H1 (cell line): ENCODE measurements around the gene GRIK4. TPM values are rescaled to one million over a fixed set of nuclear protein-coding genes. Genes with fewer than 3 reads are reported as not detected.

ENCODE experiments used
- CTCF ChIA-PET: fragments of 300-600 bp; sonication (Branson Sonifier 250); formaldehyde crosslinking; loops from one replicate; lab custom pipeline; 2021; ENCODE audit not compliant: partially characterized antibody; lab: Charles Lee
- POLR2A ChIA-PET: fragments of 300-600 bp; sonication (Branson Sonifier 250); formaldehyde crosslinking; loops from one replicate; lab custom pipeline; 2021; ENCODE audit warnings: inconsistent platforms; ENCODE audit not compliant: partially characterized antibody; lab: Charles Lee
- DNase-seq, 2 experiments: peaks; one replicate each; pipeline versions ENCODE4 v3.0.0 to v3.0.0-alpha.2; 2010 to 2022; ENCODE audit warnings: low spot score in 2 of 2, low read depth in 1 of 2, mixed read lengths in 1 of 2
- FAIRE-seq: peaks from 2 replicates; lab custom pipeline; 2011; peaks lifted over from hg19 to GRCh38; lab: Jason Lieb, UNC
- H2AFZ ChIP-seq: 2 replicates; pipeline ENCODE4 v1.8.1; 2012; ENCODE audit warnings: low read length, inconsistent platforms
- H2AK5ac ChIP-seq: 2 replicates; pipeline ENCODE4 v1.6.1; 2013; ENCODE audit warnings: low read depth, low read length
- H2BK120ac ChIP-seq: replicated peaks from 2 replicates; pipeline ENCODE3; 2013; ENCODE audit warnings: low read depth, low read length, inconsistent platforms
- H2BK12ac ChIP-seq: 2 replicates; pipeline ENCODE4 v1.6.1; 2013; ENCODE audit warnings: low read depth, low read length
- H2BK15ac ChIP-seq: 2 replicates; pipeline ENCODE4 v1.6.1; 2013; ENCODE audit warnings: low read length
- H2BK20ac ChIP-seq: 2 replicates; pipeline ENCODE4 v1.6.1; 2013; ENCODE audit warnings: low read length
- H2BK5ac ChIP-seq: 2 replicates; pipeline ENCODE4 v1.6.1; 2013; ENCODE audit warnings: low read depth, low read length
- H3K14ac ChIP-seq: 2 replicates; pipeline ENCODE4 v1.6.1; 2013; ENCODE audit warnings: inconsistent platforms; ENCODE audit not compliant: insufficient read length
- H3K18ac ChIP-seq: 2 replicates; pipeline ENCODE4 v1.6.1; 2013; ENCODE audit warnings: low read length; ENCODE audit errors: extremely low read depth
- H3K23ac ChIP-seq: 2 replicates; pipeline ENCODE4 v1.6.1; 2013; ENCODE audit warnings: inconsistent platforms; ENCODE audit not compliant: insufficient read length
- H3K23me2 ChIP-seq: 2 replicates; pipeline ENCODE4 v1.6.1; 2013; ENCODE audit warnings: low read depth, low read length
- H3K27ac ChIP-seq: 2 replicates; pipeline ENCODE4 v1.6.1; 2011; ENCODE audit warnings: low read depth, low read length, inconsistent platforms
- H3K27me3 ChIP-seq, 4 experiments: replicated peaks in 1 of 4; 1 replicate in 1 of 4; 2 replicates in 3 of 4; pipeline versions ENCODE4 v1.6.1 to v1.8.1; 2011 to 2013; ENCODE audit warnings: low read length in 3 of 4, mild to moderate bottlenecking in 3 of 4, inconsistent platforms in 2 of 4, mixed read lengths in 2 of 4, moderate library complexity in 1 of 4; ENCODE audit not compliant: control insufficient read depth in 3 of 4, insufficient read depth in 3 of 4; ENCODE audit errors: extremely low read depth in 1 of 4
- H3K36me3 ChIP-seq, 4 experiments: 2 replicates each; pipeline versions ENCODE4 v1.6.1 to v1.8.1; 2011 to 2013; ENCODE audit warnings: mild to moderate bottlenecking in 4 of 4, low read length in 3 of 4, moderate library complexity in 2 of 4, control low read depth in 1 of 4, inconsistent platforms in 1 of 4; ENCODE audit not compliant: insufficient read depth in 4 of 4, control insufficient read depth in 2 of 4
- H3K4ac ChIP-seq: replicated peaks from 2 replicates; pipeline ENCODE3; 2013; ENCODE audit warnings: low read length, low read depth, mixed read lengths, inconsistent platforms; ENCODE audit not compliant: insufficient read length
- H3K4me1 ChIP-seq, 4 experiments: replicated peaks in 1 of 4; 1 replicate in 1 of 4; 2 replicates in 3 of 4; pipeline versions ENCODE4 v1.6.1 to v1.8.1; 2011 to 2013; ENCODE audit warnings: low read length in 3 of 4, inconsistent platforms in 2 of 4, mixed read lengths in 1 of 4; ENCODE audit not compliant: insufficient read depth in 4 of 4, control insufficient read depth in 3 of 4
- H3K4me2 ChIP-seq, 2 experiments: 2 replicates each; pipeline versions ENCODE4 v1.6.1 to v1.8.1; 2011 to 2013; ENCODE audit warnings: low read depth in 2 of 2, low read length in 2 of 2, control low read depth in 1 of 2, inconsistent platforms in 1 of 2, mild to moderate bottlenecking in 1 of 2; ENCODE audit not compliant: insufficient read depth in 1 of 2
- H3K4me3 ChIP-seq, 4 experiments: fragments of 200-600, 300-600 bp in 1 of 4; sonication (generic), shearing (Covaris generic), sonication (Bioruptor Twin) in 1 of 4; 2 replicates each; pipeline versions ENCODE4 v1.5.1 to v1.8.1; 2011 to 2016; ENCODE audit warnings: low read length in 4 of 4, low read depth in 3 of 4, control low read depth in 2 of 4, inconsistent platforms in 2 of 4, mild to moderate bottlenecking in 2 of 4, mixed read lengths in 1 of 4, moderate library complexity in 1 of 4; ENCODE audit not compliant: insufficient read depth in 2 of 4; ENCODE audit errors: extremely low read depth in 1 of 4
- H3K56ac ChIP-seq: replicated peaks from 2 replicates; pipeline ENCODE3; 2013; ENCODE audit warnings: low read depth, mild to moderate bottlenecking, mixed read lengths, low read length, inconsistent platforms; ENCODE audit not compliant: insufficient read length
- H3K79me1 ChIP-seq: 2 replicates; pipeline ENCODE4 v1.6.1; 2013; ENCODE audit warnings: low read depth, low read length, control low read depth
- H3K79me2 ChIP-seq, 2 experiments: 2 replicates each; pipeline versions ENCODE4 v1.6.1 to v1.8.1; 2012 to 2013; ENCODE audit warnings: low read length in 2 of 2, mild to moderate bottlenecking in 2 of 2, inconsistent platforms in 1 of 2; ENCODE audit not compliant: insufficient read depth in 2 of 2, control insufficient read depth in 1 of 2
- H3K9ac ChIP-seq, 4 experiments: replicated peaks in 1 of 4; 1 replicate in 1 of 4; 2 replicates in 3 of 4; pipeline versions ENCODE4 v1.6.1 to v1.8.1; 2011 to 2013; ENCODE audit warnings: low read depth in 3 of 4, low read length in 3 of 4, control low read depth in 2 of 4, mild to moderate bottlenecking in 2 of 4, moderate library complexity in 2 of 4, inconsistent platforms in 1 of 4; ENCODE audit errors: extremely low read depth in 1 of 4
- H3K9me3 ChIP-seq, 2 experiments: 2 replicates each; pipeline versions ENCODE4 v1.6.1 to v1.8.1; 2012 to 2013; ENCODE audit warnings: mild to moderate bottlenecking in 2 of 2, moderate library complexity in 2 of 2, control low read depth in 1 of 2, inconsistent platforms in 1 of 2, low read depth in 1 of 2, low read length in 1 of 2, mixed read lengths in 1 of 2; ENCODE audit not compliant: insufficient read depth in 2 of 2
- H4K20me1 ChIP-seq, 2 experiments: replicated peaks in 1 of 2; 2 replicates each; pipeline versions ENCODE3 to v1.8.1; 2011 to 2013; ENCODE audit warnings: inconsistent platforms in 2 of 2, low read length in 2 of 2, mild to moderate bottlenecking in 1 of 2; ENCODE audit not compliant: insufficient read depth in 2 of 2, control insufficient read depth in 1 of 2
- H4K5ac ChIP-seq: 2 replicates; pipeline ENCODE4 v1.6.1; 2013; ENCODE audit warnings: low read length, low read depth, mixed read lengths, inconsistent platforms; ENCODE audit not compliant: insufficient read length
- H4K8ac ChIP-seq: 2 replicates; pipeline ENCODE4 v1.8.0; 2013; ENCODE audit warnings: mild to moderate bottlenecking, moderate library complexity, low read length, inconsistent platforms; ENCODE audit not compliant: insufficient read depth; ENCODE audit errors: extremely low read depth
- H4K91ac ChIP-seq: replicated peaks from 2 replicates; pipeline ENCODE3; 2013; ENCODE audit warnings: low read length, mixed read lengths, inconsistent platforms; ENCODE audit not compliant: insufficient read length
- BACH1 ChIP-seq: IDR thresholded peaks from 2 replicates; pipeline ENCODE4 v1.6.1; 2012; ENCODE audit warnings: low read length, improper control_type of control experiment
- RNF2 ChIP-seq: fragments of 200-900, 300-1000 bp; sonication (generic); IDR thresholded peaks from 2 replicates; pipeline ENCODE4 v1.7.1; 2016; ENCODE audit warnings: borderline replicate concordance, low read depth, mild to moderate bottlenecking, antibody characterized with exemption, low read length; ENCODE audit not compliant: poor library complexity, severe bottlenecking; ENCODE audit errors: missing control alignments
- SUZ12 ChIP-seq: fragments of 200-600 bp; sonication (generic); IDR thresholded peaks from 2 replicates; pipeline ENCODE4 v1.6.1; 2012; ENCODE audit warnings: mild to moderate bottlenecking, inconsistent platforms, low read length, moderate library complexity, mixed read lengths
- TCF12 ChIP-seq: IDR thresholded peaks from 2 replicates; pipeline ENCODE4 v1.6.1; 2011; ENCODE audit warnings: low read depth, mild to moderate bottlenecking, low read length
- WGBS, 2 experiments: shearing (Covaris generic) in 1 of 2; methylation state at CpG; one replicate each; pipeline versions ENCODE4 v1.1.6 to v1.1.7; 2013 to 2015; ENCODE audit warnings: low lambda C conversion rate in 2 of 2, mixed read lengths in 2 of 2, inconsistent platforms in 1 of 2, low coverage in 1 of 2, missing lambda C conversion rate in 1 of 2; ENCODE audit not compliant: insufficient replicate concordance in 2 of 2, insufficient coverage in 1 of 2, insufficient read length in 1 of 2; ENCODE audit errors: extremely low coverage in 1 of 2, missing lambda C conversion rate in 1 of 2; 5-methylcytosine and 5-hydroxymethylcytosine counted together
- polyA plus RNA-seq, 7 experiments: library from polyadenylated mRNA; depleted of rRNA in 3 of 7; stranded (reverse) in 5 of 7; unstranded in 2 of 7; fragments of >200 nt in 5 of 7; fragments of 200-250 nt in 2 of 7; gene quantifications; 1 replicate in 5 of 7; 2 replicates in 1 of 7; 4 replicates in 1 of 7; pipeline versions ENCODE4 v1.2.1 to v1.2.3, GENCODE V29; 2011 to 2013; ENCODE audit warnings: missing spikeins in 2 of 7, mixed read lengths in 2 of 7
- total RNA-seq: library from RNA; stranded (reverse); fragmentation: NEBNext Ultra II Directional; extraction: Animal tissue kit (Norgen Biotek cat#: 25700); gene quantifications from 2 replicates; pipeline ENCODE4 v1.2.1, GENCODE V29; 2021
- TF ChIP-seq, protein P1 (sequence below): IDR thresholded peaks from 2 replicates; pipeline ENCODE4 v1.6.1; 2012; ENCODE audit warnings: low read length, inconsistent platforms

Gene GRIK4
- total and polyA plus RNA-seq, 2 of the 8 experiments (the other 6 are each of a cell fraction or from before 2014, with no cell fraction given): 1.2 to 2.9 TPM

DNA sequence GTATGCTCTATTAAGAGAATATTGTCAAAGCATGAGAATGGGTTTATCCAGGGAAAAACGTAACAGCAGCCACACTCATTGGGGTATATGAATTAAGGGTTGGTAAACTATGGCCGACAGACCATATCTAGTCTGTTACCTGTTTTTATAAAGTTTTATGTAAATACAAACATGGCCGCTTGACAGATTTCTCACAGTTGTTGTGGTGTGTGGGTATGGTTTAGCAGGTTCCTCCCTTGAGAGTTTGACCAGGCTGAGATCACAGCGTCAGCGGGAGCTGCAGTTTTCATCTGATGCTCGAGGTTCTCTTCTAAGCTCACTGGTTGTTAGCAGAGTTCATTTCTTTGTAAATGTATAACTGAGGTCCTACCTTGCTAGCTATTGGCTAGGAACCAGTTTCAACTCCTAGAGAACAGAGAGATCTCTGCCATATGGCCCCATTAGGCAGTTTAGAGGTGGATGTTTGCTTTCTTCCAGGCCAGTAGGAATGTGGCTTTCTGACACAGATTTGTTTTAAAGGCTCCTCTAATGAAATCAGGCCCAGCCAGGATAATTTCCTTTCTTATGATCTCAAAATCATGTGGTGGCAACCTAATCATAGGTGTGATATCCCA lies 45.5 kb upstream of the GRIK4 start:
- H3K4ac ChIP-seq: no peak overlapping the region
- no peaks in the 10 kb centered on the region for H3K9me3 ChIP-seq
- POLR2A ChIA-PET: no interaction called here
- no peaks in the 10 kb centered on the region for H3K4me1 ChIP-seq
- peaks cover 6 to 39% (median 13%) of the 10 kb centered on the region in 4 experiments for H3K36me3 ChIP-seq
- no peak overlapping the region for H2BK5ac ChIP-seq
- FAIRE-seq: no peak
- no peak overlapping the region for H2BK15ac ChIP-seq
- no peaks in the 10 kb centered on the region for H3K79me1 ChIP-seq
- H3K4me2 ChIP-seq: no peak overlapping the region
- H4K91ac ChIP-seq: no peak overlapping the region
- no peak overlapping the region for H4K8ac ChIP-seq
- CTCF ChIA-PET: no interaction called here
- H2BK12ac ChIP-seq: no peak overlapping the region
- H2AK5ac ChIP-seq: no peak overlapping the region
- no peak overlapping the region for H2BK120ac ChIP-seq
- H3K18ac ChIP-seq: no peak overlapping the region
- no peak overlapping the region for H3K14ac ChIP-seq
- H2AFZ ChIP-seq: no peak overlapping the region
- H3K23ac ChIP-seq: no peak overlapping the region
- no peak overlapping the region for H3K9ac ChIP-seq
- no peaks in the 10 kb centered on the region for H3K79me2 ChIP-seq
- no peak overlapping the region for H3K27ac ChIP-seq
- no peak overlapping the region for H4K5ac ChIP-seq
- no peak overlapping the region for H3K56ac ChIP-seq
- H3K4me3 ChIP-seq: no peak overlapping the region
- no peaks in the 10 kb centered on the region for H3K27me3 ChIP-seq
- H3K23me2 ChIP-seq: no peaks in the 10 kb centered on the region
- H4K20me1 ChIP-seq: peaks cover 0 to 2% of the 10 kb centered on the region in 2 experiments
- no peak for DNase-seq
- 74% methylated on average over 6 of the region's 6 CpGs; no CpG with 5 or more reads in 1 of the 2 experiments for WGBS, 2 experiments
- no peak overlapping the region for H2BK20ac ChIP-seq
- TF ChIP-seq, protein P1, sequence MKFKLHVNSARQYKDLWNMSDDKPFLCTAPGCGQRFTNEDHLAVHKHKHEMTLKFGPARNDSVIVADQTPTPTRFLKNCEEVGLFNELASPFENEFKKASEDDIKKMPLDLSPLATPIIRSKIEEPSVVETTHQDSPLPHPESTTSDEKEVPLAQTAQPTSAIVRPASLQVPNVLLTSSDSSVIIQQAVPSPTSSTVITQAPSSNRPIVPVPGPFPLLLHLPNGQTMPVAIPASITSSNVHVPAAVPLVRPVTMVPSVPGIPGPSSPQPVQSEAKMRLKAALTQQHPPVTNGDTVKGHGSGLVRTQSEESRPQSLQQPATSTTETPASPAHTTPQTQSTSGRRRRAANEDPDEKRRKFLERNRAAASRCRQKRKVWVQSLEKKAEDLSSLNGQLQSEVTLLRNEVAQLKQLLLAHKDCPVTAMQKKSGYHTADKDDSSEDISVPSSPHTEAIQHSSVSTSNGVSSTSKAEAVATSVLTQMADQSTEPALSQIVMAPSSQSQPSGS: no peak
- TF ChIP-seq SUZ12: no peak
- TF ChIP-seq BACH1: no peak
- no peak for TF ChIP-seq TCF12
- TF ChIP-seq RNF2: no peak
